Stromal cell of bone marrow (primary cell): ENCODE results near the gene TMUB2.
"Not testable (repeated sequence)": the region's sequence is repeated elsewhere in the genome, so short reads cannot be mapped to it uniquely, and the experiment has no call there.

ENCODE experiments used
- DNase-seq: peaks from one replicate; pipeline ENCODE4 v3.0.0-alpha.2; 2012; ENCODE audit warnings: low read depth

TMUB2 gene

DNA sequence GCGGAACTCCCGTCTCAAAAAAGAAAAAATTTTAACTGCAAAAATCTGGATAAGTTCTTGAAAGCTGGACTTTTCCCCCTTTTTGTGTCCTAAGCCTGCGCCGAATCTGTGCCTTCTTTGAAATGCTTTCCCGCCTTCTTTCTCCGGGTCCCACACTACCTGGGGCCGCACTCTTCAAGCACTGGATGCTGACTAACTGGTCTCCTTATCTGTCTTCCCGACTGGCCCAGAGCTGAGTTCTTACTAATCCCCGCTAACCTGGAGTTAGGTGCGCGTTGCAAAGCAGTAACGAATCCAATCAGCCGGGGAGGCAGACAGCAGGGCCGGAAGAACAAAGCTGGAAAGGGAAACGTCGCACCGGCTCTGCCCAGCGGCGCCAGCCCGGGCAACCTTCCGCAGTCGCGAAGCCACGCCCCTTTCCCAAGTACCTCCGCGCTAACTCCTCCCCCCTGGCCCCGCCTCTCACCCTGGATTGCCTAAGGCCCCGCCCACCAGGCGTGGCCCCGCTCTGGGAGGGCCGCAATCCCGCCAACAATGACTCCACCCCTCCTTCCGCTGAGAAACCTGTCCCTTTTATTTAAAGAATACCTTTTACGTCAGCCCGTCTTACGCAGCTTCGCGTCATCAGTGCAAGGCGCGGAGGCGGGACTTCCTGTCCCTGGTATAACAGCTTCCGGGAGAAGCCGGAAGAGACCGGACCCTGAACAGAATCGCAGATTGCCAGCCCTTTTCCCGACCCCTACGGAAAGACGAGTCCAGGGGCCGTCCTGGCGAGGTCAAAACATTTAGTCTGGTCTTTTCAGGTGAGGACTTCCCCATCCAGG is at the start of gene TMUB2:
Gene TMUB2 (plus strand): TSS at position 666 of the 824 bp plus-strand sequence. CDS start 737 bp downstream, outside the sequence.
- DNase-seq = peak; percentile 97

- peak; percentile 99 for DNase-seq
Measured at GRCh38 chr17:44137891-44138709, 48.7 kb upstream of the TMUB2 start.

DNA sequence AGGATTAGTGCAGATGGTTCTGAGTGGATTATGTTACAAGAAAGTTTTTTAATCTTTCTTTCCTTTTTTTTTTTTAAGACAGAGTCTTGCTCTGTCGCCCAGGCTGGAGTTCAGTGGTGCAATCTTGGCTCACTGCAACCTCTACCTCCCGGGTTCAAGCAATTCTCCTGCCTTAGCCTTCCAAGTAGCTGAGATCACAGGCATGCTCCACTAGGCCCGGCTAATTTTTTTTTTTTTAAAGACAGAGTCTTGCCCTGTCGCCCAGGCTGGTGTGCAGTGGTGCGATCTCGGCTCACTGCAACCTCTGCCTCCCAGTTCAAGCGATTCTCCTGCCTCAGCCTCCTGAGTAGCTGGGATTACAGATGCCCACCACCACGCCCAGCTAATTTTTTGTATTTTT is 42.9 kb upstream of the TMUB2 start:
- DNase-seq = not testable (repeated sequence)

DNA sequence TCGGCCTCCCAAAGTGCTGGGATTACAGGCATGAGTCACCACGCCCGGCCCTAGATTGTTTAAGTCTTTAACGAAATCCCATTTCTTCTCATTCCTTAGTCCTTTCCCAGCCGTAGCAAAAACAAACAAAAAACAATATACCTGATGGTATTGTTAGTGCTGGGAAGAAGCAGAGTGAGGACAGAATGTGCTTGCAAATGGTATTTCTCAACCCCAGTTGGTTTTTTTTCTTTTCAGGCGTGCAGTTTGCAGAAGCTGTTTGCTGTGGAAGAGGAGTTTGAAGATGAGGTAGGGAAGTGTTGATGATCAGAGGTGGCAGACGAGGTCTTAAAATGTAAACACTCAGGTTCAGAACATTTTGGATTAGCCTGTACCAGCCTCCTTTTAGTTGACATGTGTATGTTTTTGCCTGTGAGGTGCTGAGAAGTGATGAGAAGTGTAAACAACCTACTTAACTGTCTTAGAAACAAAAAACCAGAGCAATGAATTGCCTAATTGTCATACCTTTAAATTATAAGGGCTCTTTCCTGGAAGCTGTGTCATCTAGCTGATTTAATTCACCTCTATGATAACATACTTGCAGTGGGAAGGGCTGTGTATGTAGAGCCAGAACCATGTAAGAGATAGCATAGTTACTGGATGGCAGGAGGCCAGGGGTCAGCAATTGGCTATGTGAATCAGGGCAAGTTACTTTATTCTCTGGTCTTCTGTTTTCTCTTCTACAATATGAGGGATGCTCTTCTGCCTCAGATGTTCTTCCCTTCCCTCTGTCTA is 41.6 kb upstream of the TMUB2 start:
- no peak for DNase-seq

DNA sequence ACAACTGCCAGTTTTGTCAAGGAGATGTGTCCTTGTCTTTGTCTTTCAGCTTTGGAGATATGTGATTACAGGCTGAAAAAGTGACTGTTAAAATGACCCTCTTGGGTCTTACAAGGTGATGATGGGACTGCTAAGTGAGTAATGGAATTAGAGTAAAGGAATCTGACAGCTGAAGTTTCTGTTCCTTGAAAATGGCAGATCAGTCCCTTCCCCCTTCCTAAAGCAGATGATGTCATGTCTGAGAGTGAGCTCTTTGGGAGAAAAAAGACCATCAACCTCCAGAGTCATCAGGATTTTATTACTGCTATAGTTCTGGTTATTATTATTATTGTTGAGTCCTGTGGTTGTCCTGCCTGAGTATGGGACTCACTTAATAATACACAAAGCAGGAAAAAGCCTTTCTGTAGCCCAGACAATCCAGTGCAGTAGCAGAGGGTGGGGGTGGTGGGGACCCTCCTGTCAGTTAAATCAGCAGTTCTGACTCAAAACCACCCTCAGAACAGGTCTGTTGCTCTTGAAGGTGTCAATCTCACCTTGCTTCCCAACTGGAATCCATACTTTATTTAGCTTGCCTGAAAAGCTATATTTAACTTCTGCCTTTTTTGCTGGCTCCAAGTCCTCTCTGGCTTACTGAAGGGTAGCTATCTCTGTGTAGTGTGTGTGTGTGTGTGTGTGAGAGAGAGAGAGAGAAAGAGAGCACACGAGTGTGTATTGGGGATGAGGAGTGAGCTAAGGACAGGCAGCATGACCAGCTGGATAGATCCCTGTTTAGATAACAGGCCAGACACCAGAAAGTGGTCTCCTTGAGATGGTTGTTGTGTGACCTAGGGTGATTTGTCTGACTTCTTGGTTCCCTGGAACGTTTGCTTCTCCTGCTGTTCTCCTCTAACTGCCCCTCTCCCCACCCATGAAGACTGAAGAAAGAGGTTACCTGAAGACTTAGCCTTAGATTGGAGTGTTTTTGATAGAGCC is 40.1 kb upstream of the TMUB2 start:
- DNase-seq = no peak

- DNase-seq = no peak
Measured at GRCh38 chr17:44147812-44148211, 39.0 kb upstream of the TMUB2 start.

DNA sequence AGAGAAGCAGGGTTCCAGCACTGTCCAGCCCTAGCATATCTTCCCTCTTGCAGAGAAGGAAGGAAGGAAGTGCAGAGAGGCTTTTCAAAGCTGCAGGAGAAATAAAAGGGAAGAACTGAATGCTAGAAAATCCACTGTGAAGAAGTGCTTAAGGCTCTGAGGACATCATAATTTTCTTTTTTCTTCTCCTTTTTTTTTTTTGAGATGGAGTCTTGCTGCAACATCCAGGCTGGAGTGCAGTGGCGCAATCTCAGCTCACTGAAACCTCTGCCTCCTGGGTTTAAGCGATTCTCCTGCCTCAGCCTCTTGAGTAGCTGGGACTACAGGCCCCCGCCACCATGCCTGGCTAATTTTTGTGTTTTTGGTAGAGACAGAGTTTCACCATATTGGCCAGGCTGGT is 37.7 kb upstream of the TMUB2 start:
- DNase-seq = not testable (repeated sequence)

DNA sequence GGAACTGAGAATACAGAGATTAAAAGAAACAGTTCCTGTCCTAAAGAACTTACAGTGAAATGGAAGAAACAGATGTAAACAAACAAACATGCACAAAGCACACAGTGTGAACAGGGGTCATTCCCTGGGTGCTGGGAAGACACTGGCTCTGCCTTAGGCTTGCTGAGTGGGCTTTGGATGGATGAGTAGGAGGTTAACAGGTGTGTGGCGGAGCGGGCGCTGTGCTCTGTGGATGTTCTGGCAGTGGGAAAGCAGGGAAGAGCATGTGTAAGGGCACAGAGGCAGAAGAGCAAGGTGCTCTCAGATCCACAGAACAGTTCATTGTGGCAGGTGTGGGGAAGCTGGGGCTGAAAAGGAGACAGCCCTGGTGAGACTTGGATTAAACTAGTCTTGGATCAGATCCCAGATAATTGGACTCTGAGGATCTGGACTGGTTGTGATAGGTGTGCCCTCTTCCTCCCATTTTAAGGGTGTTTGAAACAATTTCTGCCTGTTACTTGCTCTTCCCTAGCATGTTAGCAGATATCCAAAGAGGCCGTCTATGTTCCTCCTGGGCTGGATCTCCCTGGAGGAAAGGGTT is 36.9 kb upstream of the TMUB2 start:
- DNase-seq = no peak

GRCh38 chr17:44152875-44153274 is 33.9 kb upstream of the TMUB2 start:
- DNase-seq = no peak

DNA sequence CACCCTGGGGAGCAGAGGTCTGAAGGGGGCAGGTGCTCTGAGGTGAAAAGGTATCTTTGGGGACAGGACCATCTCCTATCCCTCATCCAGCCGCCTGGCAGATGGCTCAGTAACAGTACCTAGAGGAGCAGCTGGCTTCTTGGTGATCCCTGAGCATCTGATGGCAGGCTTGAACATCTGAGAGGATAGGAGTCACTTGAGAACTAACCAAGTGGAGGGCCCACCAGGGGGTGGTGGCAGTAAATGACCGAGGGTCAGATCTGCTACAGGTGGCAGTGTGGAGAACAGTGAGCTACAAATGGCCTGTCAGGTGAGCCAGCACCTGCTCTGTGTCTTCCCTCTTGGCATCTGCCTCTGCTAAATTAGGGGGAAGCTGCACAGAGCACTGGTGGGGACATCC is 31.3 kb upstream of the TMUB2 start:
- DNase-seq = no peak

DNA sequence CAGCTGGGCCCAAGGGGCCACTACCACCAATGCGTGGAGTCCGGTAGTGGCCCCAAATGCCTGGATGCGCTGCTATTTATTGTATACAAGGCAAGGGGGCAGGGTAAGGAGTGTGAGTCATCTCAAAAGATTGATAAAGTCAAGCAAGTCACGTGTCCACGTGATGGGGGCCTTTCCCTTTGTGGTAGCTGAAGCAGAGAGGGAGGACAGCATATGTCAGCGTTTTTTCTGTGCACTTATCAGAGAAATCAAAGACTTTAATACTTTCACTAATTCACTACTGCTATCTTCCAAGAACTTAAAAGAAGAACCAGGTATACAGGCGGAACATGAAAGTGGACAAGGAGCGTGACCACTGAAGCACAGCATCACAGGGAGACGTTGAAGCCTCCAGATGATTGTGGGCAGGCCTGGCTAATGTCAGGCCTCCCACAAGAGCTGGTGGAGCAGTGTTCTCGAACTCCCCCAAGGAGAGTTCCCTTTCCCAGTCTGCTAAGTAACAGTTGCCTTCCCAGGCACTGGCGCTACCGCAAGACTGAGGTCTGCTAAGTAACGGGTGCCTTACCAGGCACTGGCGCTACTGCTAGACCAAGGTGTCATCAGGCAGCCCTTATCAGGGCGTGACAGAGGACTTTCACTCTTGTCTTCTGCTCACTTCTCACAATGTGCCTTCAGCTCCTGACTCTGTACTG is 27.1 kb upstream of the TMUB2 start:
- DNase-seq = no peak

GRCh38 chr17:44164476-44164875 is 22.3 kb upstream of the TMUB2 start:
- no peak for DNase-seq

- DNase-seq = no peak
Measured at GRCh38 chr17:44167181-44167861, 19.5 kb upstream of the TMUB2 start.

- DNase-seq = no peak
Measured at GRCh38 chr17:44170135-44170498, 16.7 kb upstream of the TMUB2 start.

- DNase-seq = peak; percentile 17
Measured at GRCh38 chr17:44170499-44171201, 16.1 kb upstream of the TMUB2 start, which contains the start of gene ASB16. Gene ASB16 (plus strand): TSS chr17:44170704. CDS start chr17:44170790, 86 bp downstream.

DNA sequence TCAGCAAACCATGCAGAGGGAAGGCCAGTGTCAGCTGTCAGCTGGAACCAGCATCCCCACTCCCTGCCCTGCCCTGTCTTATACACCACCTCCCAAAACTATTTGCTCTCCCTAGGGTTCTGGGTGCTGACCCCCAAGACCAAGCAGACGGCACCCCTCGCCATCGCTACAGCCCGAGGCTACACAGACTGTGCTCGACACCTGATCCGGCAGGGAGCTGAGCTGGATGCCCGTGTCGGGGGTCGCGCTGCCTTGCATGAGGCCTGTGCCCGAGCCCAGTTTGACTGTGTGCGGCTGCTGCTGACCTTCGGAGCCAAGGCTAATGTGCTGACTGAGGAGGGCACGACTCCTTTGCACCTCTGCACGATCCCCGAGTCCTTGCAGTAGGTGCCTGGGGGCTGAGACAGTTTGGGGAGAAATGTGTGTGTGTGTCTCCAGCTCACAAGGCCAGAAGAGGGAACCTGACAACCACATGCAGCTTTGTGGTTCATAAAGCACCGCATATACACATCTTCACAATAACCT is 14.8 kb upstream of the TMUB2 start:
- DNase-seq = no peak

DNA sequence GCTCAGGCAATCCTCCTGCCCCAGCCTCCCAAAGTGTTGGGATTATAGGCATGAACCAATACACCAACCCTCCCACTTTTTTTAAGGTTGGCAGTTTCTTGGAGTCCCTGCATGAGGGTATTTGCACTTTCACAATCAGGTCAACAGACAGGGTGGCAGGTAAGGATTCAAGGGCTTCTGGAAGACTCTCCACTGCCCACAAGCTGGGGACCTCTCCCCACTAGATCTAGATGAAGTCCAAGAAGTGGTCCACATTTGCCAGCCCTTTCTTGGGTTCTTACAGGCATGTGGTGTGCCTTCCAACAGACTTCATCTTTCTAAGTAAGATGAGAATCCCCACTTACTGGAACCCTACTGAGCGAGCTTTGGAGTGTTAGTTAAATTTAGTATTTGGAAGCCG is 12.3 kb upstream of the TMUB2 start:
- DNase-seq = no peak

DNA sequence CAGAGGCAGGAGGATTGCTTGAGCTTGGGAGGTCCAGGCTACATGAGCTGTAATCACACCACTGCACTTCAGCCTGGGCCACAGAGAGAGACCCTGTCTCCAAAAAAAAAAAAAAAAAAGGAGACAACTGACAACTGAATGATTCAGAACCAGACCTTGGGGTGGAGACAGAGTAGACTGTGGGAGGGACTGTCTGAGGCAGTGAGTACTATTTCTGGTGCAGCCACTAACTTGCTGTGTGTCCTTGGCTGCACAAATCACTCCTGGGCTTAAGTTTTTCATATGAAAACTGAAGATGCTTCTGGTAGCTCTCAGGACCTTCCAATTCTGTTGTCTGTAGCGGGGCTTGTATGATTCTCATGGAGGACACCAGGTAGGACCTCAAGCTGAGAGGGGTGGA is 10.5 kb upstream of the TMUB2 start:
- no peak for DNase-seq
